Stimulated activated CD4-positive, alpha-beta T cell treated with anti-CD3 and anti-CD28 coated beads, Interleukin-2, amount 100 ng/mL, for 4 hours (primary cell): ENCODE measurements around the gene PRKAR1B.
A peak's percentile ranks its signal among the peaks of the same experiment; 100 is the strongest.

Source experiments
- DNase-seq: peaks from one replicate; pipeline ENCODE4 v3.0.0-alpha.2; 2020; ENCODE audit warnings: low read depth

Gene PRKAR1B

DNA sequence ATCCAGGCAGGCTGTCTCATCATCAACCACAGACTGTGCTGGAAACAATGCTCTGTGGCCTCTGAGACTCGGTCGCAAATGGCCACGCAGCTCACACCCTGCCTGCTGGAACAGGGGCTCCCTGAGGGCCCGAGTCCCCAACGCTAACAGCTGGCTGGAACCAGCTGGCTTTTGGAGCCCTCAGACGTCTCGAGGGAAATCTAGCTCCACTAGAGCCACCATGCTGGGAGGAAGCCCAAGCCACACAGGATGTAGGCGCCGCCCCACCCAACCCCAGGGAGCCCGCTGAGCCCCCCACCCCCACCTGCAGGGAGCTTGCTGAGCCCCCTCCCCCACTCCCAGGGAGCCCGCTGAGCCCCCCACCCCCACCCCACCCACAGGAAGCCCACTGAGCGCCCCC, 186.1 kb downstream of the PRKAR1B start:
- DNase-seq, result no peak

GRCh38 chr7:540579-540978, 186.5 kb downstream of the PRKAR1B start:
- DNase-seq, result no peak

GRCh38 chr7:539731-540411, 187.2 kb downstream of the PRKAR1B start:
- DNase-seq, result no peak

DNA sequence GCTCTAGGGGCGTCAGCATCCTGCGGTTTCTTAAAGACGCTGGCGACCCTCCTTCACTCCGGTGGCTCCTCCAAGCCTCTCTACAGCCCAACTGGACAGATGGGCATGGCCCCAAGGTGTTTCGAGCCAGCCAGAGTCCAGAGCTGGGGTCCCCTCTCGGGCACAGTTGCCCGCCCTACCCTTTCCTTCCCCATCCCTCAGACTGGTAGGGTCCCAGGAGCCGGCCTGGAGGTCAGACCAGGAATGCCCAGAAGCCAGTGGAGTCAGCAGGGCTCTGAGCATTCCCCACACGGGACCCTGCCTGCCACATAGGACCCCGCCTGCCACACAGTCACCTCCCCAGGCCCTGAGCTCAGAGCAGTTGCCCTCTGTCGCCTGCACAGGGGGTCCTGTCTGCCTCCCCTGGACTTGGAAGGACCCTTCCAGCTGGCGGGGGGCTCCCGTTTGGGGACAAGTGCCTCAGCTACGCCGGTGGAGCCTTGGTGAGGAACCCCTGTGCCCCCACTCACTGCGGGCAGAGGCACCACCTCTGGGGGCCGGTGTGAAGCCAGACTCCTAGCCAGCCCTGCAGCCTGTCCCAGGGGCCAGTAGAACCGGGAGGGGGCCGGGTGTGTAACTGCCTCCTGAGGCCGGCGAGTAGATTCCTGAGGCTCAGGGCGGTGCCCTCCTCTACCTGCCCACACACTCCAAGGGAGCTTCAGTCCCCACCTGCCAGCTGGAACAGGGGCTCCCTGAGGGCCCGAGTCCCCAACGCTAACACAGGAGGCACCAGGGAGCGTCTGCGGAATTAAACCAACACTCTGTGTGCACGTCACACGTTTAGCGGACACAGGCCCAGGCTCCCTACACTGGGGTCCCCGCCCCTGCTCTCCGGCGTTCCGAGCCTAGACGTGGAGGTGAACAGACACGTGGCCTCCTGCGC, 188.1 kb downstream of the PRKAR1B start:
- no peak for DNase-seq

DNA sequence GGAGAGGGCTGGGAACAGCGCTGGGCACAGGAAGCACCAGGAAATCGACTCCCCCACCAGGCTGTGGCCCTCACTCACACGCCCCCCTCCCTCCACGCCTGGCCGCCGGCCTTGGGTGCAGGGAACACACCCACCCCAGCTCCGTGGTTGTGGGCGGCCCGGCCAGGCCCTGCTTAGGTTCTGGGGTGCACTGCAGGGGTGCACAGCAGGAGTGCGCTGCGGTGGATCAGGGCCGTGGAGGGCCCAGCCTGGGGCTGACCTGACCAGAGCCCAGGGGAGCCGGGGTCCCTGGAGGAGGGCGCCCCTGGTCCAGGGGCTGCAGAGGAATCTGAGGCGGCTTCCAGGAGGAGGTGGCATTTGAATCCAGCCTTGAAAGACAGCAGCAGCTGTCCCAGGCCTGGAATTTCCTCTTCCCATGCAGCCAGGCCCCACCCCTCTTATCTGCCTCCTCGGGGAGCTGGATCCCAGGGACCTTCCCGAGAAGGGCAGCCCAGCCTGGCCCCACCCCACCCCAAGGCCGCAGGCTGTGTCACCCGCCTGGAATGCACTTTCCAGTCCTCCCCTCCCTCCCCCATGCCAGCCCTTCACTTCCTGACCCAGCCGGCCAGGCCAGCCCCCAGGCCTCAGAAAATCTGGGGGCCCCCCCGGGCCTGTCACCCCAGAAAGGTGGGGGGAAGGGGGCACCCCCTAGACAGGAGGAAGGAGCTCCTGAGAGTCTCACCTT, 189.0 kb downstream of the PRKAR1B start:
- DNase-seq, result no peak

- no peak for DNase-seq
Measured at GRCh38 chr7:536231-536630, 190.8 kb downstream of the PRKAR1B start.

- DNase-seq, result no peak
Measured at GRCh38 chr7:534959-535358, 192.1 kb downstream of the PRKAR1B start.

- no peak for DNase-seq
Measured at GRCh38 chr7:534075-534474, 193.0 kb downstream of the PRKAR1B start.

- no peak for DNase-seq
Measured at GRCh38 chr7:533266-533665, 193.8 kb downstream of the PRKAR1B start.

DNA sequence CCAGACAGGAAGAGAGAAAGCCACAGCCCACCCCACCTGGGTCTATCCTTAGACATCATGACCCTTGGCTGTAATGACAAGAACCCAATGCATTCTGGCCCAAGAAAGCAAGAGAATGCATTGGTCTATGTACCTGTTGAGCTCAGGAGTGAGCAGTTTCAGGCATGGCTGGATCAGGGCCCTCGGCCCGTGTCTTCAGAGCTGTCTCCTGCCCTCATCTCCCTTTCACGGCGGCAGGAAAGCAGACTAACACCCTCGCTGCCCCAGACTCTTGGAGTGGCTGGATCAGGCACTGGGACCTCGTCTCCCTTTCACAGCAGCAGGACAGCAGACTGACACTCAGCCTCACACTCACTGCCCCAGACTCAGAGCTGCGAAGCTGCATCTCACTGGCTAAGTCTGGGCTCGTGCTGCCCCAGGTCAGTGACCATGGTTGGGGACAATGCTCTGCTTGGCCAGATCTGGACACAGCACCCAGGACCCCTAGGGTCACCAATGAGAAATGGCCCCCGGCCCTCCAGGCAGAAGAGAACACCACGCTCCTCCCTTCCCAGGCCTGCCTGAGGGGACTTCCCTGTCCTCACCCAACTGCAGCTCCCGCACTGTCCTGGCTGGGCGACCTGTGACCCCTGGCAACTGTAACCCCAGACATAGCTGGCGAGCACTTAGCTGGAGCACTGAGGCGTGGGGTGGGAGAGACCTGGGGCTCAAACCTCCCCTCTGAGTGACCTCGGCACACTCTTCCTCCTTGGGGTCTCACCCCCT, 194.5 kb downstream of the PRKAR1B start:
- no peak for DNase-seq

DNA sequence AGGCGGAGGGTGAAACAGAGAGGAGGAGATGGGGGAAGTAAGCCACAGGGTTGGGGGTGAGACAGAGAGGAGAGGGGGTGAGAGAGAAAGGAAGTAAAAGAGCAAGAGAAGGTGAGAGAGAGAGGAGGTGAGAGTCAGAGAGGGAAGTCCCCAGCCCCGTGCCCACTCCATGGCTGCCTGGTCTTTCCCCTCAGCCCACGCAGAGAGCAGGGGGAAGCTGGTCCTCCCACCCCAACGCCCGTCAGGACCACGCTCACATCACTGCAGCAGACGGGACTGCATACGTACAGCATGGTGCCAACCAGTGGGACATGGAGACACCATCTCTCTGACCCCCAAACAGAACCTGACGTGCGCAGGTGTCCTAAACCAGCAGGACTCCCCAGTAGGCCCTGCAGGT, 195.3 kb downstream of the PRKAR1B start:
- no peak for DNase-seq

DNA sequence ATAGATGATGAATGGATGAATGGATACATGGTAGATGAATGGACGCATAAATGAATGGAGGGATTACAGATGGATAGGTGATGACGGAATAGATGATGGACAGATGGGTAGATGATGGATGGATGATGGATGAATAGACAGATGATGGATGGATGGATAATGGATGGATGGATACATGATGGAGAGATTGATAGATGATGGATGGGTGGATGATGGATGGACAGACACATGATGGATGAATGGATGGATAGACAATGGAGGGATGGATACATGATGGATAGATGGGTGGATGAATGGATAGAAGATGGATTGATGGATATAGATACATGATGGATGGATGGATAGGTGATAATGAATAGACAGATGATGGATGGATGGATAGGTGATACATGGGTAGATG, 198.6 kb downstream of the PRKAR1B start:
- DNase-seq, result no peak

DNA sequence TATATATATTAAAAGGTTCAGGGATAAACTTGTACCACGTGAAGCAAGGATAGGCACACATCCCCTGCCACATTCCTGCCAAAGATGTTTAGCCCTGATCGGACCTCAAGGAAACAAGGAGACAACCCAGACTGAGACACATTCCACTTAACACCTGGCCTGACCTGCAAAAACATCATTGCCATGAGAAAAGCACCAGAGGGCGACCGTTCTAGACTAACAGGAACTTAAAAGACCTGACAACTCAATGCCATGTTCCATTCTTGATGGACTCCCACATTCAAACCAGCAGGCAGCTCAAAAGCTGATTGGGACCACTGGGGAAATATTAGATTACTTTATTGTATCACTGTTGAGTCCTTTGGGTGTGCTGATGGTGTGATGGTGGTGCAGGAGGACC, 199.4 kb downstream of the PRKAR1B start:
- no peak for DNase-seq

DNA sequence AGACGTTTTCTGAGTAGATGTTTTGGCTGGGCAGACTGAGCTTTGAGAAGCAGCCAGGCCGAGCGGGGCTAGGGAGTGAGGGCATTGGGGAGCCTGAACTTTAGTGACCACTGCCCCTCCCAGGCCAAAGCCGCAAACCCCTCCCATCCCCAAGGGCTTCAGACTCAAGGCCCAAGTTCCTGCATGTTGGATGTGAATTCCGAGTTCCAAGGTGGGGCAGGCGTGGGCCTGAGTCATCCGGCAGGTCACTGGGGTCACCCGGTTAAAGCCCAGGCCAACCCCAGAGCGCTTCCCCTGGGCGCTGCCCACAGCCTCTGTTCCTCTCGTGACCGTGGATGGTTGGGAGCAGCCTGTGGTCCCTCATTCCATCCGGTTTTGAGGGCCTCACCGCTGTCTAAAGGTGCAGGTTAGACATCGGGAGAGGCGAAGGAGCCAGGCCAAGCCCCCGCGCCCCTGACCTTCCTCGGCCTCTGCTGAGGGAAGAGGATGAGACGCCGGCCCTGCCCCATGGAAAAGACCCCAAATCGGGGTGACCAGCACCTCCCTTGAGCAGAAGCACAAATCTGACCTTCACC, 200.5 kb downstream of the PRKAR1B start:
- DNase-seq, result no peak

DNA sequence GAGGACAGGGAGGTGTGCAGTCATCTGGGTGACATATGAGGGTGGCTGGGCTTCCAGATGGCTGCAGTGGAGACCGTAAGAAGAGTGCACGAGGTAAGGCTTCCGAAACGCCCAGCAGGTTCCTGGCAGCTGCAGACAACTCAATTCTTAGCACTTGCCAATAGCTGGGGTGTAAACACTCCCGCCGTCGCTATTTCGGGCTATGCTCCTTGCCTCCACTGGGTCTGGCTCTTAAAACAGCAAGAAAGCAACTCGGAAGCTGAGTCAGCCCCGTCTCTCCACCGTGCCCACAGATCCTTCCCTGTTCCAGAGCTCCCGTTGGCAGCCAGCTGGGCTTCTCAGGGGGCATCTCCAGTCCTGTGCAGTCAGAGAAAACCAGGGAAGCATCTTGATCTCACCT, 201.3 kb downstream of the PRKAR1B start:
- DNase-seq, result no peak

DNA sequence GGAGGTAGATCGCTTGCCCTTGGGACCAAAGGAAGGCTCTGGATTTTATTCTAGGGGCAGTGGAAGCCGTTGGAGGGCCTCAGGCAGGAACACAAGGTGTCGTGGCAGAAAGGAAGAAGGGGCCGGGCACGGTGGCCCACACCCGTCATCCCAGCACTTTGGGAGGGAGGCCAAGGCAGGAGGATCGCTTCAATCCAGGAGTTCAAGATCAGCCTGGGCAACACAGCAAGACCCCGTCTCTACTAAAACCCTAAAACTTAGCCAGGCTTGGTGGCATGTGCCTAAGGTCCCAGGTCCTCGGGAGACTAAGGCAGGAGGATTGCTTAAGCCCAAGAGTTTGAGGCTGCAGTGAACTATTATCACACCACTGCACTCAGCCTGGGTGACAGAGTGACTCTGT, 202.3 kb downstream of the PRKAR1B start:
- DNase-seq, result no peak

DNA sequence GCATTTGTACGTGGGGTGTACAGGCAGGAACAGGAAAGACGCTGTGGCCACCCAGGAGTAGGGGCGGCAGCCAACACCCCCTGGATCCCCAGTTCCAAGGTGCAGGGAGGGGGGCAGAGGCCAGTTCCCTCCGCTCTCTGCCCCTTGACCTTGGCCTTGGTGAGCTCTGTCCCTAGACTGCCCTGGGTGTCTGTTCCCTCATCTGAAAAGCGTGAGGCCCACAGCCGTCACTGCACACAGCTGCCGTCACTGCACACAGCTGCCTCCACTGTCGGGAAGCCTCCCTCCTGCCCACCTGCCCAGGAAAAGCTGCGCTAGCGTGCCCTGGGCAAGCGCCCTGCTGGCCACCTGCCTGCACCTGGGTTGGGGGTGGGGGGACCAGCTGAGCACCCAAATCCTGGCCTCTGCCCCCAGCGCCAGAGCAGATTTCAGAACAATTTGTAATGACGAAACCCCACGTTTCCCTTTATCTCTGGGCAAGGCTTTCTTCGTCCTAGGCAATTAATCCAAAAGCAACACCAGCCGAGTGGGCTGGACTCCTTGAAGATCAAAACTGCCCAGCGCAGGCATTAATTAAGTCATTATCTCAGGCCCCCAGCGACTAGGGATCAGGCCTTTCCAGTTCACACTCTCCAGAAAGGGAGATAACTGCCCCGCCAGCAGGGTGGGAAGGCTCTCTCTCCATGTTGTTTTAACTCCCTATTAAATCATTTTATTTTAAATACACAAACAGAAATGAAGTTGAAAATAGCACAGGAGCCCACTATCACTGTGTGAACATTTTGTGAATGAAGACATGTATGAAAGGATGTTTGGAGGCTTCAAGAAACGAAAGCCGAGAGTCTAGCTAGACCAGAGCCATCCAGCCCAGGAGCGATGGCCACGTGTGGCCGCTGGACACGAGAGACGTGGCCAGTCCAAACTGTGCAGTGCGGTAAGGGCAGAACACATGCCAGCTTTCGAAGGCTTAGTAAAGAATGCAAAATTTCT, 203.4 kb downstream of the PRKAR1B start:
- no peak for DNase-seq

DNA sequence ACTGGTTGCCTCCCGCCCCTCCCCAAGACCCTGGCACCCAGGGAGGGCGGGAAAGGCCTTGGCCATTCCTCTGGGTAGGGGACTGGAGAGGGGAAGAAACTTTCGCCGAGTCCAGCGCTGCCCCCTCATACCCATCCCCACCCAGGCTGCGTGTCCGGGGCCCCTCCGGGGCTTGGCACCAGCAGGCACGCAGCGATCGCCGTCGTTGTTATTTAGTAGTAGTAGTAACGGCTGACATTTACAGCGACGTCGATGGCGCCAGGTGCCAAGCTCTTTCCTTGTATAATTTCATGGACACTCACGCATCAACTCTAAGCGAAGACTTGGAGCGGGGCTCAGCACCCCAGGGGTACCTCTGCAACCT, 204.1 kb downstream of the PRKAR1B start:
- no peak for DNase-seq

DNA sequence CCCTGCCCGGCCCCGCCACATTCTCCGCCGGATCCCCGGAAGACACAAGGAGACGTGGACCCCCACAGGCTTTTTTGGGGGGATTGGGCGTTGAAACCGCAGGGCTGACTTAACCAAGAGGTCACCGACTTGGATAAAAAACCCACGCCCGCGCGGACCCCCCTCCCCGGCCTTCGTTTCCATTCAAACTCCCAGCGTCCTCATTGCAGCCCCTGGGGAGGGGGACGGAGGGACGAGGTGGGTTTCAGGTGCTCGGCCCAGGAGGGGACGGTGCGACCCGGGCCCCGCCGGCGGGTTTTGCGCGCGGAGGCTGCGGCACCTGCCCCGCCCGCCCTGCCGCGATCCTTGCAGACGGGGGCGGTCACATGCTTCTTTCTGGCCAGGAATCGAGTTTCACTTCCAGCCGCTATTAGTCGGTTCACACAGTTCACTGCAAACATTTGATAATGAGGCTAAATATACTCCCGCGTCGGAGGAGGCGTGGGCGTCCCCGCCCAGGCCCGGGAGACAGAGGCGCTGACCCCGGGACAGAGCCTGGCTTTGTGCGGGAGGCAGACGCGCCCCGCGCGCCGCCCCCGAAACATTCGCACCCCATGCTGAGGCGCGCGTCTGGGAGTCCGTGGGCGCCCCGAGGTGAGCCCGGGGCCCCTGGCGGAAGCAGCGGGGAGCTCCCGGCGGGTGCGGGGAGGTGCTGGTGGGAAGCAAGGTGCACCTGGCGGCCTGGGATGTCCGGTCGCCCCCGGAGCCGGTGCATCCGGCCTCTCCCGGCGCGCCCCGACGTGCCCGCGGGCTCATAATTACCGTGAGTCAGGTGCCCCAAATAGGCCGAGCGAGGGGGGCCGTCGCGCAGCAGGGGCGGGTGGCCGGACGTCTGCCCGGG, 204.8 kb downstream of the PRKAR1B start:
- peak; percentile 33 for DNase-seq
